OCI-LY1 (cell line): Measurements from ENCODE around the gene DNAJC11.

Experiments
- EZH2 ChIP-seq: fragments of 200-600 bp; sonication (generic), shearing (Covaris generic); IDR thresholded peaks from 2 replicates; pipeline ENCODE4 v1.8.0; 2017; ENCODE audit warnings: borderline replicate concordance, mixed run types, mild to moderate bottlenecking, antibody characterized with exemption, low read length, moderate library complexity, mixed read lengths
- TF ChIP-seq, protein P1 (sequence below): fragments of 200-600 bp; sonication (generic), shearing (Covaris generic); IDR thresholded peaks from 2 replicates; pipeline ENCODE4 v1.5.1; 2017; ENCODE audit warnings: mild to moderate bottlenecking, antibody characterized with exemption, low read length, moderate library complexity, mixed read lengths

DNA sequence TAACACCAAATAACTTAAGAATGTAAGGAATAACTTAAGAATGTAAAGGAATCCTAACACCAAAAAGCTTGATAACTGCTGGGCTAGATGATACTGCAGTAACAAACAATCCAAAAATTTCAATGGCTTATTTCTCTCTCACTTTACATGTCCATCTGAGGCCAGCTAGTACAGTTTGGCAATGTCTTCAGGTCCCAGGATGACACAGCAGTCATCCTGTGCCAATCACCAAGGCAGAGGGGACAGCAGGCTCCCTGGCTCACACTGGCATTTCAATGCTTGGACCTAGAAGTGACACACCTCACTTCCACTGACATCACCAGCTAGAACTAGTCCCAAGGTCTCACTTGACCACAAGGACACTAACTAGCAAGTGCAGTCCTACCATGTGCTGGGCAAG, 15.3 kb downstream of the DNAJC11 start:
- TF ChIP-seq, protein P1, sequence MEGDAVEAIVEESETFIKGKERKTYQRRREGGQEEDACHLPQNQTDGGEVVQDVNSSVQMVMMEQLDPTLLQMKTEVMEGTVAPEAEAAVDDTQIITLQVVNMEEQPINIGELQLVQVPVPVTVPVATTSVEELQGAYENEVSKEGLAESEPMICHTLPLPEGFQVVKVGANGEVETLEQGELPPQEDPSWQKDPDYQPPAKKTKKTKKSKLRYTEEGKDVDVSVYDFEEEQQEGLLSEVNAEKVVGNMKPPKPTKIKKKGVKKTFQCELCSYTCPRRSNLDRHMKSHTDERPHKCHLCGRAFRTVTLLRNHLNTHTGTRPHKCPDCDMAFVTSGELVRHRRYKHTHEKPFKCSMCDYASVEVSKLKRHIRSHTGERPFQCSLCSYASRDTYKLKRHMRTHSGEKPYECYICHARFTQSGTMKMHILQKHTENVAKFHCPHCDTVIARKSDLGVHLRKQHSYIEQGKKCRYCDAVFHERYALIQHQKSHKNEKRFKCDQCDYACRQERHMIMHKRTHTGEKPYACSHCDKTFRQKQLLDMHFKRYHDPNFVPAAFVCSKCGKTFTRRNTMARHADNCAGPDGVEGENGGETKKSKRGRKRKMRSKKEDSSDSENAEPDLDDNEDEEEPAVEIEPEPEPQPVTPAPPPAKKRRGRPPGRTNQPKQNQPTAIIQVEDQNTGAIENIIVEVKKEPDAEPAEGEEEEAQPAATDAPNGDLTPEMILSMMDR: no peak
- no peak for TF ChIP-seq EZH2
